HG03135 (cell line): ENCODE measurements around the gene CLK2.
"Not testable (repeated sequence)": the region's sequence is repeated elsewhere in the genome, so short reads cannot be mapped to it uniquely, and the experiment has no call there.

Experiments
- ATAC-seq: cut with Tn5 transposase; IDR thresholded peaks from one replicate; pipeline ENCODE4 v1.9.1; 2021; ENCODE audit warnings: mild to moderate bottlenecking, moderate library complexity; ENCODE audit not compliant: unreplicated experiment

The CLK2 gene

GRCh38 chr1:155297384-155297783 lies 24.1 kb upstream of the CLK2 start:
- no peak for ATAC-seq

- no peak for ATAC-seq
Measured at GRCh38 chr1:155296661-155297060, 23.4 kb upstream of the CLK2 start.

GRCh38 chr1:155295942-155296267 lies 22.6 kb upstream of the CLK2 start:
- no peak for ATAC-seq

- no peak for ATAC-seq
Measured at GRCh38 chr1:155295183-155295941, 22.1 kb upstream of the CLK2 start.

GRCh38 chr1:155294520-155295182 lies 21.3 kb upstream of the CLK2 start:
- no peak for ATAC-seq

GRCh38 chr1:155293086-155293749 lies 19.9 kb upstream of the CLK2 start:
- no peak for ATAC-seq

- ATAC-seq: not testable (repeated sequence)
Measured at GRCh38 chr1:155291006-155291405, 17.7 kb upstream of the CLK2 start.

GRCh38 chr1:155287987-155288543 lies 14.8 kb upstream of the CLK2 start:
- no peak for ATAC-seq

GRCh38 chr1:155286544-155286943 lies 13.2 kb upstream of the CLK2 start:
- no peak for ATAC-seq

- no peak for ATAC-seq
Measured at GRCh38 chr1:155285631-155286044, 12.3 kb upstream of the CLK2 start.

- ATAC-seq: no peak
Measured at GRCh38 chr1:155285063-155285462, 11.8 kb upstream of the CLK2 start.

GRCh38 chr1:155284476-155284875 lies 11.2 kb upstream of the CLK2 start:
- no peak for ATAC-seq

- ATAC-seq: no peak
Measured at GRCh38 chr1:155282488-155283091, 9.3 kb upstream of the CLK2 start.

- no peak for ATAC-seq
Measured at GRCh38 chr1:155279268-155279667, 6.0 kb upstream of the CLK2 start.

- no peak for ATAC-seq
Measured at GRCh38 chr1:155278689-155279160, 5.4 kb upstream of the CLK2 start.

- no peak for ATAC-seq
Measured at GRCh38 chr1:155277902-155278688, 4.8 kb upstream of the CLK2 start.

- ATAC-seq: peak; percentile 60
Measured at GRCh38 chr1:155277070-155277901, 4.0 kb upstream of the CLK2 start, which contains the start of gene HCN3. Gene HCN3 (plus strand): TSS chr1:155277463. CDS start chr1:155277591, 128 bp downstream.

- ATAC-seq: peak; percentile 29
Measured at GRCh38 chr1:155272466-155273342, 600 bp downstream of the CLK2 start.
